Testis (tissue), 2 donors: ENCODE results near the gene KRT39.

Source experiments
- CTCF ChIP-seq, 3 experiments: fragments of 450-650 bp in 2 of 3; fragments of 200-600 bp in 1 of 3; sonication (generic) in 1 of 3; IDR thresholded peaks; one replicate each; pipeline ENCODE4 v1.5.1; 2016 to 2019; ENCODE audit warnings: antibody characterized with exemption in 3 of 3, mild to moderate bottlenecking in 2 of 3, moderate library complexity in 1 of 3
- POLR2A ChIP-seq: fragments of 450-650 bp; IDR thresholded peaks from one replicate; pipeline ENCODE4 v1.6.1; 2017; ENCODE audit warnings: antibody characterized with exemption, mild to moderate bottlenecking, moderate library complexity

DNA sequence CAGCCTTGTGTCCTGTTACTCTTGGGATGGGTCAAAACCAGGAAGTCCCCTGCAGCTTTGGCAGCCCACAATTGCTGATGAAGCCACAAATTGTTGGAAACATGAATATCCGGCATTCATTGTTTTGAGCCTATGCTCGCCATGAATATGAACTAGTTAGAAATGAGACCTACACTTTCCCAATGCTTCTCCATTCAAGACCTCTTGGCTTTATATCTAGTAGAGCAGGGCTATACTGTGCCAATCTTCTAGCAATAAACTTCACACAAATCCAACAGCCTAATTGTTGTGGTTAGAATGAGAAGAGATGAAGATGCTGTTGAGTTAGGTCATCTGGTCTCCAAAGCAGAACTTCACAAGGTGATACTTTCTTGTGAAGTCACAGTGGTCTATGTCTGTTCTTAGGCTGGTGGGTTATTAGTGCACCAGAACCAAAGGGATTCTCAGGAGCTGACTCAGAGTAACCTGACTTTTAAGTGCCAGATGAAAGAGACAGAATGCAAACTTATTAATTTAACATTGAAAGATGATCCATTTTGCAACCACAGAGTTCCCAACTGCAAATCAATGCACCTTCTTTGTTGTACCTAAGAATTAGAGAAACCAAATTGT, 15.6 kb downstream of the KRT39 start:
- TF ChIP-seq CTCF (IDR thresholded peaks at IDR 0.05) (no peak), POLR2A (no peak)
